C4-2B (cell line): ENCODE data around the gene UNKL.

Experiments used
- H3K27ac ChIP-seq: fragments of 450-650 bp; 2 replicates; pipeline ENCODE4 v1.5.1; 2017
- ZFX ChIP-seq: fragments of 450-650 bp; IDR thresholded peaks from 2 replicates; pipeline ENCODE4 v1.6.1; 2017
- TF ChIP-seq, protein P1 (sequence below): fragments of 450-650 bp; conservative IDR thresholded peaks from 2 replicates; pipeline ENCODE4 v1.5.1; 2017; ENCODE audit warnings: mild to moderate bottlenecking

Gene UNKL

DNA sequence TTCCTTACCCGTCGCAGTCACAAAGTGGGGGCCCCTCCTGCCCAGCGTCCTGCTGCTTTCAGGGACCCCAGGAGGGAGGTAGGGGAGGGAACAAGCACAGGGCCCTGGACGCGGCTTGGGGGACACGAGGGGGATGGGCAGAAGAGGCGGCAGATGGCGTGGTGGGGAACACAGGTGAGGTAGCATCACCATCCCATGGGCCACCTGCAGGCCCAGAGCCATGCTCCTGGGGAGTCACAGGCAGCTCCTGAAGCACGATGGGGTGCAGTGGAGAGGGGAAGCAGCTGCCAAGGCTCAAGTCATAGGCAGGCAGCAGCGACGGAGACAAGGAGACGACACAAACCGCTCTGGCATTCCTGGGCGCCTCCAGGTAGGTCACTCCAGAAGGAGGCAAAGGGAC, 10.8 kb downstream of the UNKL start:
- TF ChIP-seq, protein P1, sequence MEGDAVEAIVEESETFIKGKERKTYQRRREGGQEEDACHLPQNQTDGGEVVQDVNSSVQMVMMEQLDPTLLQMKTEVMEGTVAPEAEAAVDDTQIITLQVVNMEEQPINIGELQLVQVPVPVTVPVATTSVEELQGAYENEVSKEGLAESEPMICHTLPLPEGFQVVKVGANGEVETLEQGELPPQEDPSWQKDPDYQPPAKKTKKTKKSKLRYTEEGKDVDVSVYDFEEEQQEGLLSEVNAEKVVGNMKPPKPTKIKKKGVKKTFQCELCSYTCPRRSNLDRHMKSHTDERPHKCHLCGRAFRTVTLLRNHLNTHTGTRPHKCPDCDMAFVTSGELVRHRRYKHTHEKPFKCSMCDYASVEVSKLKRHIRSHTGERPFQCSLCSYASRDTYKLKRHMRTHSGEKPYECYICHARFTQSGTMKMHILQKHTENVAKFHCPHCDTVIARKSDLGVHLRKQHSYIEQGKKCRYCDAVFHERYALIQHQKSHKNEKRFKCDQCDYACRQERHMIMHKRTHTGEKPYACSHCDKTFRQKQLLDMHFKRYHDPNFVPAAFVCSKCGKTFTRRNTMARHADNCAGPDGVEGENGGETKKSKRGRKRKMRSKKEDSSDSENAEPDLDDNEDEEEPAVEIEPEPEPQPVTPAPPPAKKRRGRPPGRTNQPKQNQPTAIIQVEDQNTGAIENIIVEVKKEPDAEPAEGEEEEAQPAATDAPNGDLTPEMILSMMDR: no peak
- TF ChIP-seq ZFX: no peak
- no peak overlapping the region for H3K27ac ChIP-seq

DNA sequence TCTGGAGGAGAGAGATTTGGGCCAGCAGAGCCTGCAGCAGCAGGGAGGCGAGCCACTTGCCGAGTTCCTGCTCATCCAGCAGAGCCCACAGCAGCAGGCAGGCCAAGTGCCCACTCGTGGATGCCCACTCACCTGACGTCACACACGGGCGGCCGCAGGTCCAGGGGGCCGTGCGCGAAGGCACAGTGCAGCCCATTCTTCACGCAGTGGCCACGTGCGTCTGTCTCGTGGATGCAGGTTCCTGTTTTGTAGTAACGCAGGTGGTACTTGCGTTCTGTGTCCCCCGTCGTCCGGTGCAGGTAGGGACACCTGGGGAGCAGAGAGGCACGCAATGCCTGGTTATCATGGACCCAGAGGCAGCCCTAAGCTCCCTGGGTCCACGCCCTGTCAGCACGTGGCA, 11.5 kb downstream of the UNKL start:
- TF ChIP-seq, protein P1: no peak
- TF ChIP-seq ZFX: no peak
- H3K27ac ChIP-seq: no peak overlapping the region

DNA sequence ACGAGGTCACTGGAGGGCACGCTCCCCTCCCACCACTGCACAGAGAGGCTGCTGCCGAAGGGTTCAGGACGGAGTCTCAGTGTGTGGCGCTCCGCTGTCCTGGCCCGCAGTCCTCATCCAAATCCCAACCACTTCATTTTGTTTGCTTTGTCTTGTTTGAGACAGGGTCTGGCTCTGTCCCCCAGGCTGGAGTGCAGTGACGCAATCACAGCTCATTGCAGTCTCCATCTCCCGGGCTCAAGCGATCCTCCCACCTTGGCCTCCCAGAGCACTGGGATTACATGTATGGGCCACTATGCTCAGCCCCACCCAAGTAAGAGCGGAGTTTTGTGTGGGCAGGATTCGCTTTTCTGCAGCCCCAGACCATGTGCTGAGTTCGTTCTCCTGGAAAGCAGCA, 12.7 kb downstream of the UNKL start:
- H3K27ac ChIP-seq: no peak overlapping the region
- TF ChIP-seq, protein P1: no peak
- no peak for TF ChIP-seq ZFX

DNA sequence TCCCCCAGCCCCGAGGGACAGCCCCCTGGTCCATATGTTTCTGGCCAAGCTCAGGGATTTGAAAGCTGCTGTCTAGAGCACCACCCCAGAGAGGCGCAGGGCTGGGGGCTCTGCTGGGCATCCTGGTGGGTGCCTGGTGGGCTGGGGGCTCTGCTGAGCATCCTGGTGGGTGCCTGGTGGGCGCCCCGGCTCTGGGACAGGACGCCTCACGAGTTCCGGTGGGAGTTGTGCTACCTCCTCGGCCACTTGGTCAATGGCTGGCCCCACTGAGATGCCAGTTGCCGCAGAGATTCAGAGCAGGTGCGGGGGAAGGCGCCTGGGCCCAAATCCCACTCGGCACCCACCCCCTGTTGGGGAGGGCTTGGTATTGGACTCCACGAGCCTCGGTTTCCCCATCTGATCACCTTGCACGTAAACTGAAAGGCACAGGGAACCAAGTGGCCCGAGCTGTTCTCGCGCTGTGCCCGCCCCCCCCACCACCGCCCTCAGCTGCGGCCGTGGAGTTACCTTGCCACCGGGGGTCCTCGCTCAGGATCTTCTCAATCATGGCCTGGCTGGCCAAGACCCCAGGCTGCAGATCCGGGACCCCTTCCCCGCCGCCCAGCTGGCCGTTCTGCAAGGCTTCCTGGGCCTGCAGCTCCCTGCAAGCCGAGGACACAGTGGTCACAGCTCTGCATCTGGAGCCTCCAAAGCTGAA, 13.3 kb downstream of the UNKL start:
- H3K27ac ChIP-seq: no peak overlapping the region
- TF ChIP-seq ZFX: no peak
- TF ChIP-seq, protein P1: no peak

DNA sequence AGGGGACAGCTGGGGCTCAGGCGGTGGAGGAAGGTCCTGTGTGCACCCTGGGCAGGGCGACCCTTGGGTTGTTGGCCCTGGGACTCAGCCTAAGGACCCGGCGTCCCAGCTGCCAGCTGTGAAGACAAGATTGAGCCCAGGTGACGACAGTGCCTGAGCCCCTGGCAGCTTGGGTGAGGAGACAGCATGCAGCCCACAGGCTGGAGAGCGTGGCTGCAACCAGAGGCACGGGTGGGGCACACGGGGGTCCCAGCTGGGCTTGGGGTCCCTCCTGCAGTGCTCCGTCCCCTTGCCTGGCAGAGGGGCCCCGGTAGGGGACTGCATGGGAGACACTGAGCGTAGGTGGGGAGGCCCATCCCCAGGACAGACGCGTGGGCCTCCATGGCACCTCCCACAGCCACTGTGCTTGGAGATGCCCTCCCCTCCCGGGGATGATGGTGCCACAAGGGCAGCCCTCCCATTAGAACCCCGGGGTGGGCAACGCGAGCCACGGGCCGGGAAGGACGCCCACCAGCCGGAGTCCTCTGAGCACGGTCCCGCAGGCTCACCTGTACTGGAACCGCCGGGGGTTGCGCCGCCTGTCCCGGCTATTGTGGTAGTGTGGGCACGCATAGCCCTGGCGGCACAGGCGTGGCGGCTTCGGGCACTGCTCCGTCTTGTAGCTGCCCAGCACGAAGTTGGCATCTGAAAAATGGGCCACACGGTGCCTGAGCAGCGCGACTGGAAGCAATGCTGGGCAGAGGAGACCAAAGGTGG, 15.5 kb downstream of the UNKL start:
- no peak for TF ChIP-seq ZFX
- TF ChIP-seq, protein P1: no peak
- H3K27ac ChIP-seq: no peak overlapping the region

DNA sequence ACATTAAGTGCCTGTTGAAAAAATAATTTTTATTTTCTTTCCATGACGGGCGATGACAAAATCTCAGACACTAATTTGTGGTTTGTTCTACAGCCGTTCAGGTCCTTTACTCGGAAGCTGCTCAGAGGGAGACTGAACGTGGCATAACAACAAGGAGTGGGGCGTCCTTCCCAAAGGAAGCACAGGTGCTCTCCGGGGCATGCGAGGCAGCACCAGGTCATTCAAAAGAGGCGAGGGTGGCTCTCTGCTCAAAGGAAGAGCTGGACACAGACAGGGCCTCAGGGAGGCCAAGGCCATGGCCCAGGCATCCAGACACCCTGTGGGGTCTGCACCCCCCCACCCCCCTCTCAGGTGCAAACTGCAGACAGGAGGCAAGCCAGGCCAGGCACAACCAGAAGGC, 16.2 kb downstream of the UNKL start:
- no peak for TF ChIP-seq ZFX
- TF ChIP-seq, protein P1: no peak
- no peak overlapping the region for H3K27ac ChIP-seq

DNA sequence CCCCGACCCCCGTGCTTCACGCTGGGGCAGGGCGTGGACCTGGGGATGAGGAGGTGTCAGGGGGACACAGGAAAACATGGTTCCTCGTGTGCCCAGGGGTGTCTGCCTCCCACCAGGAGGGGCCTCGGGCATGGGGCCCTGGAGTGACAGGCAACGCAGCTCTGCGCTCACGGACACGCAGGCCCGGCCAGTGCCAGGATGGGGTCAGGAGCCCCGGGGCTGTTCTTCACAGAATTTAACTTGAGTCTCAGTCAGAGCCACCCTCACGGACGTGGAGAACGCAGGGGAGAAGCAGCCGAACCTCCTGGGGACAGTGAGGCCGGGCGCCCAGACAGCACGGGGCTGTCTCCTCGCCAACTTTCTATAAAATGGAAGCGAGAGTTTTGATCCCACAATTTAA, 16.7 kb downstream of the UNKL start:
- TF ChIP-seq, protein P1: no peak
- TF ChIP-seq ZFX: no peak
- H3K27ac ChIP-seq: no peak overlapping the region
